GM21423 (cell line): ENCODE data around the gene PATZ1.
"Not testable (repeated sequence)": the region's sequence is repeated elsewhere in the genome, so short reads cannot be mapped to it uniquely, and the experiment has no call there.

Experiments used
- ATAC-seq: cut with Tn5 transposase; IDR thresholded peaks from one replicate; pipeline ENCODE4 v1.9.1; 2021; ENCODE audit warnings: mild to moderate bottlenecking, moderate library complexity; ENCODE audit not compliant: unreplicated experiment

Gene PATZ1, protein sequence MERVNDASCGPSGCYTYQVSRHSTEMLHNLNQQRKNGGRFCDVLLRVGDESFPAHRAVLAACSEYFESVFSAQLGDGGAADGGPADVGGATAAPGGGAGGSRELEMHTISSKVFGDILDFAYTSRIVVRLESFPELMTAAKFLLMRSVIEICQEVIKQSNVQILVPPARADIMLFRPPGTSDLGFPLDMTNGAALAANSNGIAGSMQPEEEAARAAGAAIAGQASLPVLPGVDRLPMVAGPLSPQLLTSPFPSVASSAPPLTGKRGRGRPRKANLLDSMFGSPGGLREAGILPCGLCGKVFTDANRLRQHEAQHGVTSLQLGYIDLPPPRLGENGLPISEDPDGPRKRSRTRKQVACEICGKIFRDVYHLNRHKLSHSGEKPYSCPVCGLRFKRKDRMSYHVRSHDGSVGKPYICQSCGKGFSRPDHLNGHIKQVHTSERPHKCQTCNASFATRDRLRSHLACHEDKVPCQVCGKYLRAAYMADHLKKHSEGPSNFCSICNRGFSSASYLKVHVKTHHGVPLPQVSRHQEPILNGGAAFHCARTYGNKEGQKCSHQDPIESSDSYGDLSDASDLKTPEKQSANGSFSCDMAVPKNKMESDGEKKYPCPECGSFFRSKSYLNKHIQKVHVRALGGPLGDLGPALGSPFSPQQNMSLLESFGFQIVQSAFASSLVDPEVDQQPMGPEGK

DNA sequence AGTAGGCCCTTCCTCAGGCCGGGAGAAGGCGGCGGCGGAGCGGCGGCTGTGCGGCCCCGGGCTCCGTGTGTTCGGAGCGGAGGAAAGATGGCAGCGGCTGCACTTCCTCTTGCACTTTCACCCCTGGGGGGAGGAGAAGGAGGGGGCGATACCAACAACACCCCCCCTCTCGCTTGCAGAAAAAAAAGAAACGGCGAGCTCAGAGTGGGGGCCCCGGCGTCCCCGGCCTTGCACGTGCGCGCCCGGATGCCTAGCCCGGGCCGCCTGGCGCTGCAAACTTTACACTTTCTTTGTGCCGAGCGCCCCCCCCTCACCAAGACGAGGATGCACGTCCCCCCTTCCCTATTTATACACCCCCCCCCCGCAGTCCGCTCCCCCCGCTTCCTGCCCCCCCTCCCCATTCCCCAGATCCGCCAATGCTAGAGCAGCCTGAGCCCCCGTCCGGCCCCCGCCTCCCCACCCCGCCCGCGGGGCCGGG lies at the start of gene PATZ1:
TSS of gene PATZ1 (minus strand) at position 92 of the 478 bp plus-strand sequence. CDS start 744 bp downstream, outside the sequence.
- peak; percentile 21 for ATAC-seq

DNA sequence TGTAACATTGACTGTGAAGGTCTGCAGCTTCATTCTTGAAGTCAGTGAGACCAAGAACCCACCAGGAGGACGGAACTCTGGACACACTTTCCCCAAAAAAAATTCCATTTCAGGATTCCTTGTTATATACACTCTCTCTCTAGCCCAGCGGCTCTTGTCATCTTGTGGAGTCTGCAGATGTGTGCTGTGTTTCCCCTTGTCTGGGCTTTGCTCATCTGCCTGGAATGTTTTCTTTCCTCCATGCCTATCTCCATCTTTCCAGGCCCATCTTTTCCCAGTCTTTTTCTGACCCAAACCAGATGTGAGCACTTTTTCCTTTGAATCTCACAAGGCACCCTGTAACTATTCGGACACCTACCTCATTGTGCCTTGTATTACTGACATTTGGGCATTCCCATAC lies 48.2 kb upstream of the PATZ1 start:
- ATAC-seq: no peak

DNA sequence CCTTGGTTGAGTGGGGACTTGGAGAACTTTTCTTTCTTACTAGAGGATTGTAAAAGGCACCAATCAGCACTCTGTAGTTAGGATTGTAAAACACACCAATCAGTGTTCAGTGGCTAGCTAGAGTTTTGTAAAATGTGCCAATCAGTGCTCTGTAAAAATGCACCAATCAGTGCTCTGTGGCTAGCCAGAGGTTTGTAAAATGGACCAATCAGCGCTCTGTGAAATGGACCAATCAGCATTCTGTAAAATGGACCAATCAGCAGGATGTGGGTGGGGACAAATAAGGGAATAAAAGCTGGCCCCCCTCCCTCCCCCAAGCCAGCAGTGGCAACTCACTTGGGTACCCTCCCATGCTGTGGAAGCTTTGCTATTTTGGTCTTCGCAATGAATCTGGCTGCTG lies 47.7 kb upstream of the PATZ1 start:
- ATAC-seq: no peak

DNA sequence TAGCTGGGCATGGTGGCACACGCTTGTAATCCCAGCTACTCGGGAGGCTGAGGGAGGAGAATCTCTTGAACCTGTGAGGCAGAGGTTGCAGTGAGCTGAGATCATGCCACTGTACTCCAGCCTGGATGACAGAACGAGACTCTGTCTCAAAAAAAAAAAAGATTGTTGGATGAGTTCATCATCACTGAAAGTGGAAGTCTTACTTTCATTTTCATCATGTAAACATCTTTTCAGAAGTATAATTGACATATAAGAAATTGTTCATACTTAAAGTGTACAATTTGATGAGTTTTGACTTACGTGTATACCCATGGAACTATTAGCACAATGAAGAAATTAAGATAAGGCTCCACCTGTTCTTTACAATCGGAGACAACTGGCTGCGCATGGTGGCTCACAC lies 32.5 kb upstream of the PATZ1 start:
- ATAC-seq: not testable (repeated sequence)

DNA sequence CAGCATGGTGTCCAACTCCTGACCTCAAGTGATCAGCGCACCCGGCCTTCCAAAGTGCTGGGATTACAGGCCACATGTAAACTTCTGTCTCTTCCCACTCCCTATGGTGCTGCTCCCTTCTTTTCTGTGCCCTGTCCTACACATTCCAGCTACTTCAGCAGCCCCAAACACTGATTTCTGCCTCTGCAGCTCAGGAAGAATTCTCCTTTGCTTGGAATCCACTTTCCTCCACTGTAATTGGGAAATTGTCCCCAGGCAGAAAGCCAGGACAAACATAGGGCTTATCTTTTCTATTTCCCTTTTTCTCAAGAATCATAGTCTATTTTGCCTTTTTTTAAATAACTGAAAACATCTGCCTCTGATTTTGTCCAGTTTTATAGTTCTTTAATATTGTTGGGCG lies 32.0 kb upstream of the PATZ1 start:
- no peak for ATAC-seq

DNA sequence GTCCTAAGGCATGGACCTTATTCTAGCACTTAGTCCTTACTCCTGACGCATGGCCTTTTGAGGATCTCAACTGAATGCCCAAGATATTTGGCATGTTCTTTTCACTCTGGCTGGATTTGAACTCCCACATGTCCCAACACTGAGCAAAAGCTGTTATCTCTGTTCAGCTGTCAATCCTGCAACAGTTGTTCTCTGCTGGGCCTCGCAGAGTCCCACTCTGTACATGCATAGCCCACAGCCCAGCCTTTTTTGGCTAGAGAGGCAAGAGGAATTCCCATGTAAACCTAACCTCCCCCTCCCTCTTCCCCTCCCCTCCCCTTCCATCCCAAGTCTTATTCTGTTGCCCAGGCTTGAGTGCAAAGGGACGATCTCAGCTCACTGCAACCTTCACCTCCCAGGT lies 31.5 kb upstream of the PATZ1 start:
- ATAC-seq: no peak

DNA sequence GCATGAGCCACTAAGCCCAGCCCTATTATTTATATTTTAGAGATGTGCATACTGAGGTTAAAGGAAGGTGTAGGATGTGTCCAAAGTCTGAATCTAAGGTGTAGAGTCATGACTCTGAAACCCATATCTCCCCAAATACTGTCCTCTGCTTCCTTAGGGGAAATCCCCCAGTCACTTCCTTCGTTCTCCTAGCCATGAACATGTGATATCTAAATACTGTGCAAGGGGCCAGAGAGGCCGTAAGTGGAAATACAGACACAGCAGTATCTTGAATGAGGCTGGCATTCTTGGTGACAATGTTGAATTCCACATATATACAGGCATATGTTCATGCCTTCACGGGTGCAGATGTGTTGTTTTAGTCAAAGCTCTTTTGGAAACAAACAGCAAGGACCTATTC lies 21.3 kb upstream of the PATZ1 start:
- ATAC-seq: no peak

DNA sequence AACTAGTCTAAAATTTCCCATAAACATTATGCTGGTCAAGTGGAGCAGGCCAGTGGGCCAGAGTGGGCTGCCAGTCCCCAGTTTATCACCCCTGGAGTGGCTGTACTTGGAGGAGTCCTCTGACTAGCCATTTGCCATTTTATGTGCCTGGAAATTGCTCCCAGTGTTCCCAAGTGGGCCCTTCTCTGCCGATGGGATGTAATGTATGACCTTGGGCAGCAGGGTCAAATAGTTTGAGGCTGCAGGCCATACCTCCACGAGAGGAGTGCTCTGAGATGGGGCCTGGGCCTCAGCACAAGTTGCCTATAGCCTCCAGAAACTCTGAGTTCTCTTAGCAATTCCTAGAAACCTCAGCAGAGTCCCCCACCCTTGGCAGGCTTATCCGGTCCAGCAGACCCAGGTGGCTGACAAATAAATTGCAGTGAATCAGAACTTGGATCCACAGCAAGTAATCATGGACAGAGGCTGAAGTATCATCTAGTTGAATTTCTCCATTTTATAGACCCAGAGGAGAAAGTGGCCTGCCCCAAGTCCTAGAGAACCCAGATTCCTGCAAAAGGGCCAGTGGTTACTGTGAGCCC lies 17.8 kb upstream of the PATZ1 start:
- ATAC-seq: no peak

DNA sequence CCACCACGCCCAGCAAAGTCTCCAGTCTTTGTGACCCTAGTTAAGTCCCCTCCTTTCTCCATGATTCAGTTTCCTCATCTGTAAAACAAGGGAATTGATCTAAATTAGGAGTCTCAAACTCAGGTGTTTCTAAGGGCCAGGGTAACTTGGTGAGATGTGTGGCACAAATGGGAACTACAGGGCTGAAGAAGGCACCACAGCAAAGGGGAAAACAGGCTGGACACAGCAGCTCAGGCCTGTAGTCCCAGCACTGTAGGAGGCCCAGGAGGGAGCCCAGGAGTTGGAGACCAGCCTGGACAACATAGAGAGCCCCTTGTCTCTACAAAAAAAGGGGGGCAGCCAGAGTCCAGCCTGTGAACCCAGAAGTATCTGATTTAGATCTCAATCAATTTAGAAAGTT lies 15.6 kb upstream of the PATZ1 start:
- no peak for ATAC-seq

DNA sequence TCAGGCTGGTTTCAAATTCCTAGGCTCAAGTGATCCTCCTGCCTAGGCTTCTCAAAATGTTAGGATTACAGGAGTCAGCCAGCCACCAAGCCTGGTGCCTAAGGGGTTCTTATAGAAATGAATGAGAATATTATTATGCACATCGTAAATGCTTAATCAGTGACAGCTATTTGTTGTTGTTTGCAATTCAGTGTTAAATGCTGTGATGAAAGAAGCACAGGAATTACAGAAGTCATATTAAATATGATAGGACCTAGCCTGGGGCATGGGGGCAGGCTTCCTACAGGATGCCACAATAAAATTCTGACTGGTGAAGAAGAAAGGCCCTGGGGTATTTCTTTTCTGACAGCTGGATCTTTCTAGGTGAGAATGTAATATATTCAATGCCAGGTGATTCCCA lies 13.9 kb upstream of the PATZ1 start:
- no peak for ATAC-seq

DNA sequence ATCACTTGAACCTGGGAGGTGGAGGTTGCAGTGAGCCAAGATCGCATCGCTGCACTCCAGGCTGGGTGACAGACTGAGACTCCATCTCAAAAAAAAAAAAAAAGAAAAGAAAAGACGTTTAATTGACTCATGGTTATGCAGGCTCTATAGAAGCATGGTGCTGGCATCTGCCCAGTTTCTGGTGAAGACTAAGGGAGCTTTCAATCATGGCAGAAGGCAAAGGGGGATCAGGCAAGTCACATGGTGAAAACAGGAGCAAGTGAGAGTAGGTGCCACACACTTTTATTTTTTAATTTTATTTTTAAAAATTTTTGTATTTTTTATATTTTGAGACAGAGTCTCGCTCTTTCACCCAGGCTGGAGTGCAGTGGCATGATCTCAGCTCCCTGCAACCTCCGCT lies 8.4 kb upstream of the PATZ1 start:
- ATAC-seq: no peak

DNA sequence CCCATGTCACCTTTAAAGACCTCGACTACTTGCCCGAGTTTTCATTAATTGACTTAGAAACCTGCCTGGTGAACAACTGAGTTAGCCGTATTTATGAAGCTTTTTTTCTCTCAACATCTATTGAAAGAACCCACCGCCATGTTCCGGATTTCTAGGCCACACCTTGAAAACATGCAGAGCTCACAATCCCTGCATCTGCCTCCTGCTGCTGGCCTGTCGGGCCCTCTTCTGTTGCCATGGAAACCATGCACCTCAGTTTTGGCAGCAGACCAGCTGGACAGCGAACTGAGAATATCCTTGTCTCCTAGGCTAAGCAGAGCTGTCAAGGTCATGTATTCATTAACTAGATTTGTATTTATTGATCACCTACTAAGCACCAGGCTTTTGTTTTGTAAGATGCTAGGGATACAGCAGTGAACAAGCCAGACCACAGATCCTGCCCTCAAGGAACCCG lies 4.3 kb upstream of the PATZ1 start:
- ATAC-seq: no peak

DNA sequence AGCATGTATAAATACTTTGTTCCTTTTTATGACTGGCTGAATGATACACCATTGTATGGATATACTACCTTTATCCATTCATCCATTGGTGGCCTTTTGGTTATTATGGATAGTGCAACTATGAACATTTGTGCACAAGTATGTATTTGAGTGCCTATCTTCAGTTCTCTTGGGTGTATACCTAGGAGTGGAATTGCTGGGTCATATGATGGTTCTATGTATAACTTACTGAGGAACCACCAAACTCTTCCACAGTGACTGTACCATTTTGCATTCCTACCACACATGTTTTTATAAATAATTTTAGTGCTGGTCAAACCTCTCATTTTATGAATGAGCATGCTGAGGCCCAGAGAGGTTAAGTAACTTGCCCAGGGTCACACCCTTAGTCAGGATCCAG lies 3.8 kb upstream of the PATZ1 start:
- no peak for ATAC-seq

DNA sequence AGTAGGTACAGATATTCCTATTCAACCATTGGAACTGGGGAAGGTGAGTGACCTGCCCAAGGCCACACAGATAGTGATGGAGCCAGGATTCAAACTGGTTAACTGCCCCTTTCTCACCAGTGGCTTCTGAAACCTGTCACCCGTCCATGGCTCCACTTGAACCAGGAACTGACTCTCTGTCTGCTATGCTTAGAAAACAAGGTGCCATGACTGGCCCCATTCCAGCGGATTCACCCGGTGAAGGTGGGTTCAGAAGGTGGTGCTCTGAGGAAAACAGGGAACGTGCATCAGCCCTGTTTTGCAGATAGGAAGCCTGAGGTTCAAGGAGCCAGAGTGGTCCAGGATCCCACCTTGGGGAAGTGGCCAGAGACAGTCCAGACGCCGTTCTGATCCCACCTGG lies 2.6 kb upstream of the PATZ1 start:
- no peak for ATAC-seq

DNA sequence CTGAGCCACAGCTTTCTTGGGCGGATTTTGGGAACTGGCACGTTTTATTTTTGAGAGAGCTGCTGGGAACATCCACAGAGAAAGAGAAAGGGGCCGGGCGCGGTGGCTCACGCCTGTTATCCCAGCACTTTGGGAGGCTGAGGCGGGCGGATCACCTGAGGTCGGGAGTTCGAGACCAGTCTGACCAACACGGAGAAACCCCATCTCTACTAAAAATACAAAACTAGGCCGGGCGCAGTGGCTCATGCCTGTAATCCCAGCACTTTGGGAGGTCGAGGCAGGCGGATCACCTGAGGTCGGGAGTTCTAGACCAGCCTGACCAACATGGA lies 1.8 kb upstream of the PATZ1 start:
- ATAC-seq: not testable (repeated sequence)

DNA sequence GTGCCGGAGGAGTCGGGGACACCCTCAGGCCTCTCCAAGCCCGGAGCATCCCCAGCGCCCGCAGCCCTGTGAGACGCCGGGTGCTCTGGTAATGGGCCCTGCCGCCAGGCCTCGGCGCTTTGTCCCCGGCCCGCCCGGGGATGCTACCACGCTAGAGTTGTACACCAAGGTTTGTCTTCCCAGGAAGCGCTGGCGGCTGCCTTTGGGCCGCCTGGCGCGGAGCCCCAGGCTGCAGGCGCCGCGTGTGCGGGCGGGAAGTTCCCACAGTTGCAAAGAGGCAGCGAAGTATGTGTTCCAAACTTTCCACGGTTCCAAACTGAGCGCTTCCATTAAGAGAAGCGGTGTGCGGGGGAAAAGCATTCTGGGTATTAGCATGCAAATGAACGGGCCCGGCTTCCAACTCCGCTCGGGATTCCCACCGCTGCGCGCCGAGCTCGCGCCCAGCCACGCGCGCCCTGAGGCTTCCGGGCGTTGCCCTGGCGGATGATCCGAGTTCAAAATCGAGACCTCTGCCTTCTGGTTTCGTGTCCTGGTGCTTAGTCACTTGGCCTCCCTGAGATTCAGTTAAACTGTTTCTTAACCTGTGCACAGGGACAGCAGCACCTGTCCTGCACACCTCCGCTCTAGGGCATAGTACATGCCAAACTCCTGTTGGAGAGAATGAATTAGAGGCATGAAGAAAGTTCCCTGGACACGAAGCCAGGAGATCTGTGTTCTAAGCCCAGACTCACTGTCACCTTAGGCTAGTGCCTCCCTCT lies 1.3 kb upstream of the PATZ1 start:
- ATAC-seq: no peak

DNA sequence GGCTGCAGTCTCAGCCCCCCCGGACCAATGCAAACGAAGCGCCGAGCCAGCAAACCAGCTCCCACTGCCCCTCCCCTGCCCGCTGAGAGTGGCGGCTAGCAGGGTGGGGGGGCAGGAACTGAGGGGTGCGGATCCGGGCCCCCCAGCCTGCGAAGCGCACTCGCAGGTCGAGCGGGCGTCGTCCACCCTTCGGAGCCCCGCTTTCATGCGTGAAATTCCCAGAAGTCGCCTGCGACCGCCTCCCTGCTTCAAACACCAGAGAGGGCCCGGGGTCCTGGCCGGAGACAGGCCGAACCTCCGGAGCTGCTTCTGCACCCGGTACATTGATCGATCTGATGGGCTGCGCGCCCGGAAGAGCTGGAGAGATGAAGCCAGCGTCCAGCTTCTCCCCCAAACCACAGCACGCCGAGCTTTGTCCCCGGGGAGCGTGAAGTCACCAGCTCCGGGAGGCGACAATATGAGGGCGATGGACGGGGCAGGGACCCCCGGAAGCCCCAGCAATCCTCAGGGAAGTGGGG lies 646 bp upstream of the PATZ1 start:
- no peak for ATAC-seq

DNA sequence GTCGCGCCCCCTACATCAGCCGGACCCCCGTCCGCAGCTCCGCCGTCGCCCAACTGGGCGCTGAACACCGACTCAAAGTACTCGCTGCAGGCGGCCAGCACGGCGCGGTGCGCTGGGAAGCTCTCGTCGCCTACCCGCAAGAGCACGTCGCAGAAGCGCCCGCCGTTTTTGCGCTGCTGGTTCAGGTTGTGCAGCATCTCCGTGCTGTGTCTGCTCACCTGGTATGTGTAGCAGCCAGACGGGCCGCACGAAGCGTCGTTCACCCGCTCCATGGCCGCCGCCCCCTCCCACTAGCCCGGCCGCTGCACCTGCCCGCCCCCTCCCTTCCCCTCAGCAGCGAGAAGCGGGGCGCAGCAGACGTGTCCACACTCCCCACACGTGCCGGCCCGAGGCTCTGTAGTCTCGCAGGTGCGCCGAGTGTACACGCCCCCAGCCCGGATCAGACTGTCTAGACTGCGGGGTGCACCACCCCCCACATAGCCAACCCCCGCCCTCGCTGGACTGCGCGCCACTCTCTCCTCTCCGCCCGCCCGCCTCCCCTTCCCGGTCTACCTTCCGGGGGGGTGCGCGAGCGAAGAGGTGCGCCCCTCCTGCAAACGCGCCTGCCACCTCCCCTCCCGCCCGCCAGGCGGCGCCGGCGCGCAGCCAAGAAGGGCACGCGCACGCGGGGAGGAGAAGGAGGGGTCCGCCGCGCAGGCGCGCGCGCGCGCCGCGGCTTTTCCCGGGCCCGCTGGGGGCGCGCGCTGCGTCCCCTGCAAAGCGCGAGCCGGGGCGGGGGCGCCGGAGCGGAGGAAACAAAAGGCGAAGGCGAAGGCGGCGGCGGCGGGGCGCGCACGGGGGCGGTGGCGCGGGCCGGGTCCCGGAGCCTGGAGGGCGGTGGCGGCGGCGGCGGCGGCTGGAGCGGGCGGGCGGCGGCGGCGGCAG lies 553 bp downstream of the PATZ1 start:
- peak; percentile 54 for ATAC-seq

DNA sequence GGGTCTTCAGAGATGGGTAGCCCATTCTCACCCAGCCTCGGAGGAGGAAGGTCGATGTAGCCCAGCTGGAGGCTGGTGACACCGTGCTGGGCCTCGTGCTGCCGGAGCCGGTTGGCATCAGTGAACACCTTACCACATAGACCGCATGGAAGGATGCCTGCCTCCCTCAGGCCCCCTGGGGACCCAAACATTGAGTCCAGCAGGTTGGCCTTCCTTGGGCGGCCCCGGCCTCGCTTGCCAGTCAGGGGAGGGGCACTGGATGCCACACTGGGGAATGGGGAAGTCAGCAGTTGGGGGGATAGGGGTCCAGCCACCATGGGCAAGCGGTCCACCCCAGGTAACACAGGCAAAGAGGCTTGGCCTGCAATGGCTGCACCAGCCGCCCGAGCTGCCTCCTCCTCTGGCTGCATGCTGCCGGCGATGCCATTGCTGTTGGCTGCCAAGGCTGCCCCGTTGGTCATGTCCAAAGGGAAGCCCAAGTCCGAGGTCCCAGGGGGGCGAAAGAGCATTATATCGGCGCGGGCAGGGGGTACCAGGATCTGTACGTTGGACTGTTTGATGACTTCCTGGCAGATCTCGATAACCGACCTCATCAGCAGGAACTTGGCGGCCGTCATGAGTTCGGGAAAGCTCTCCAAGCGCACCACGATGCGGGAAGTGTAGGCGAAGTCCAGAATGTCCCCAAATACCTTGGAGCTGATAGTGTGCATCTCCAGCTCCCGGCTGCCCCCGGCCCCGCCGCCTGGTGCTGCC lies 1.4 kb downstream of the PATZ1 start:
- ATAC-seq: no peak
